Right kidney (tissue), 1 donor: Measurements from ENCODE around the gene LFNG.
"Not testable (repeated sequence)": the region's sequence is repeated elsewhere in the genome, so short reads cannot be mapped to it uniquely, and the experiment has no call there.

Experiments used
- DNase-seq: peaks from one replicate; pipeline ENCODE4 v3.0.0-alpha.2; 2016

Gene LFNG

GRCh38 chr7:2528481-2529095 lies 9.0 kb downstream of the LFNG start:
- peak; percentile 5 for DNase-seq

GRCh38 chr7:2529161-2530070 lies 9.8 kb downstream of the LFNG start:
- no peak for DNase-seq

DNA sequence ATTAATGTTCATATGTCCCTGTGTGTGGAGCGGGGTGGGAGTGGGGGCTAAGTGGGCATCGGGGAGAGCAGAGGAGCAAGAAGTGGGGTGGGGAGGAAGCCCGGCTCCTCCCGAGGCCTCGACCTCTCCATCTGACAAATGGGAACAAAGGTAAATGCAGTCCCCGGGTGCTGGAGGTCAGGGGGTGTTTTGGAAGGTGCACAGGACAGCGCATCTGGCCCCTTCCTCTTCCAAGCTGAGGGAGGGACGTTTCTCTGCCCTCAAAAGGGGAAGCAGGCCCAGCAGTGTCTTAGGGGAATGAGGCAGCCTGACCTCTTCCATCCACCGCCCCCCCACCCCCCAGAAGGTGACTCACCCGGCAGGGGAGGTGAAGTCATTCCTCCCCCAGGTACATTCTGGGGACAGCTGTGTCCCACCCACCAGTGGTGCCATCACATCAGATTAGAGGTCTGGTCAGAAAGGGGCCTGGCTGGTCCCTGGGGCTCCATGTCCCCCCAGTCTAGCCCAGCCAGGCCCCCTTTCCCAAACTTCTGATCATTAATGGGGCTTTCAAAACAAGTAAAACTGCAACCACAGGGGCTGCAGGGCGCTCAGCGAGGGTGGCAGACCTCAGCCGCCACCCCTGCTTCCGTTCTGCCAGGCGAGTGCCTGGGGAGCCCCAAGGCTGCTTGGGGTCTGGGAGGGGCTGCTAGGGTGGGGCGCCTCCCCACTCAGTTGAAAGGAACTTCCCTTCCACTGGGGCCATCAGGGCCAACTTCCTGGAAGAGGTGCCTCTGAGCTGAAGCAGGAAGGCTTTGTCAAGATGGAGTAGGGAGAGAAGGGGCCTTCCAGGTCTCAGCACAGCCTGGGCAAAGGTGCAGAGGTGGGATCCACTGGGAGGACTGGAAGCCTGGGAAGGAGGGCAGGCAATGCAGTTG lies 10.8 kb downstream of the LFNG start:
- peak; percentile 4 for DNase-seq

GRCh38 chr7:2530994-2531795 lies 11.6 kb downstream of the LFNG start:
- peak; percentile 40 for DNase-seq

GRCh38 chr7:2531796-2532110 lies 12.2 kb downstream of the LFNG start:
- peak; percentile 27 for DNase-seq

DNA sequence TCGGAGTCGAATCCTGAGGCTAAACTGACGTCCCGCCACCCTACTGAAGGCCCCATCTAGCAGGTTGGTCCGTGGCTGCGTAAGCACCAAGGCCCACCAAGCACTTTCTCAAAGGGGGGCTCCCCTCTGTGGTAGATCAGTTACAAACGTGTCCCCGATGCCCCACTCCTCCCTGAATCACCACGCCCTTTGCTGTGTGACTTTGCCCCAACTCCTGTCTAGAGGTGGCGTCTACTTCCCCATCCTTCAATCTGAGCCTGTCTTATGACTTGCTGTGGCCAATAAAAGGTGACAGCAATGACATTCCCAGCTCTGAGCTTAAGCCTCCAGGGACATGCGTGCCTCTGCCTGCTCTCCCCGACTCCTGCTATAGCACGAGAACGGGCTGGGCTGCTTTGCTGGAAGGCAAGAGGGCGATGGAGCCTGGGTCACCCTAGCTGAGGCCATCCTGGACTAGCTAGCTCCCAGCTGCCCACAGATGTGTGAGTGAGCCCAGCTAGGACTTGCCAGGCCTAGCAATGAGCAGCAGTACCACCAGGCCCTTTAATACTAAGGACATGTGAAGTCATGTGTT lies 12.7 kb downstream of the LFNG start:
- peak; percentile 12 for DNase-seq

DNA sequence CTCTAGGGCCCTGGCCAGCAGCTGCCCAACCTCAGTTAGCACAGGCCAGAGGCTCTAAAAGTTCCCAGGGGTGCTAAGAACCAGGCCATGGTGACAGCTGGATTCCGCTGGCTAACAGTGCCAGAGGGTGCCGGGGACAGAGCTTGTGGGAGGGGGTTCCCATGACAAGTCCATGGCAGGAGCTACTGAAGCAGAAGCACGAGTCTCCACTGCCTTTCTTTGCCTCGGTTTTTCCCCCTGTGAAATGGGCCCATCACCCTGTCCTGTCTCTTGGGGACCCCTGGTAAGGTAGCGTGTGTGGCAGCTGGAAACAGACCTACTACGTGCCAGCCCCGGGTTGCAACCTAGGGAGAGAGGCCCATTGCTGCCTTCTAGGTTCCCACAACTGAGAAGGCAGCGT lies 13.2 kb downstream of the LFNG start:
- DNase-seq = not testable (repeated sequence)

DNA sequence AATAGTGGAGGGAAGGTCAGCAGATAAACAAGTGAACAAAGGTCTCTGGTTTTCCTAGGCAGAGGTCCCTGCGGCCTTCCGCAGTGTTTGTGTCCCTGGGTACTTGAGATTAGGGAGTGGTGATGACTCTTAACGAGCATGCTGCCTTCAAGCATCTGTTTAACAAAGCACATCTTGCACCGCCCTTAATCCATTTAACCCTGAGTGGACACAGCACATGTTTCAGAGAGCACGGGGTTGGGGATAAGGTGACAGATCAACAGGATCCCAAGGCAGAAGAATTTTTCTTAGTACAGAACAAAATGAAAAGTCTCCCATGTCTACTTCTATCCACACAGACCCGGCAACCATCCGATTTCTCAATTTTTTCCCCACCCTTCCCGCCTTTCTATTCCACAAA lies 14.0 kb downstream of the LFNG start:
- not testable (repeated sequence) for DNase-seq

- DNase-seq = not testable (repeated sequence)
Observed at GRCh38 chr7:2534214-2534613, 14.6 kb downstream of the LFNG start.

DNA sequence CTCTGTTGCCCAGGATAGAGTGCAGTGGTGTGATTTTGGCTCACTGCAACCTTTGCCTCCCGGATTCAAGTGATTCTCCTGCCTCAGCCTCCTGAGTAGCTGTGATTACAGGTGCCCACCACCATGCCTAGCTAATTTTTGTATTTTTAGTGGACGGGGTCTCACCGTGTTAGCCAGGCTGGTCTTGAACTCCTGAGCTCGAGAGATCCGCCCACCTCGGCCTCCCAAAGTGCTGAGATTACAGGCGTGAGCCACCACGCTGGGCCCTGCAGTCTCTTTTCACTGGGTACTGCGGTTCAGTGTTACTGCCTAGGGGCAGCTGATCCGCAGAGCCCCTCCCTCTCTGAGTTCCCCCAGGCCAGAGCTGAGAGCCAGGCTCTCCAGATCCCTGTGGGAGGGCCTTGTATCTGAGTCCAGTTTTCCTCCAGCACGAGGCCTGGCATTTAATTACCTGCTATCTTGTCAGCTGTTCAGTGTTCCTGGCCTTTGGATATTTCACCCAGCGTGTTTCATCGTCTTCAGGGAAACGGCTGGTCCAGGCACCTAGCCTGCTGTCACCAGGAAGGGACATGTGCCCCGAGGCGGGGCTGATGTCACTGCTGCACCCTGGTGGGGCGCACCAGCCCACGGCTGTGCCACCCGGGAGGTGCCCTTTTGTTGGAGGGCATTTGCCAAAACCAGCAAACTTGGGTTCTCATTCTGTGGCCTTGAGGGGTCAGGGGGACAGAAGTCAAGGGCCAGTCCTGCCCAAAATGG lies 16.5 kb downstream of the LFNG start:
- not testable (repeated sequence) for DNase-seq

GRCh38 chr7:2537981-2538851 lies 18.6 kb downstream of the LFNG start:
- DNase-seq = no peak

DNA sequence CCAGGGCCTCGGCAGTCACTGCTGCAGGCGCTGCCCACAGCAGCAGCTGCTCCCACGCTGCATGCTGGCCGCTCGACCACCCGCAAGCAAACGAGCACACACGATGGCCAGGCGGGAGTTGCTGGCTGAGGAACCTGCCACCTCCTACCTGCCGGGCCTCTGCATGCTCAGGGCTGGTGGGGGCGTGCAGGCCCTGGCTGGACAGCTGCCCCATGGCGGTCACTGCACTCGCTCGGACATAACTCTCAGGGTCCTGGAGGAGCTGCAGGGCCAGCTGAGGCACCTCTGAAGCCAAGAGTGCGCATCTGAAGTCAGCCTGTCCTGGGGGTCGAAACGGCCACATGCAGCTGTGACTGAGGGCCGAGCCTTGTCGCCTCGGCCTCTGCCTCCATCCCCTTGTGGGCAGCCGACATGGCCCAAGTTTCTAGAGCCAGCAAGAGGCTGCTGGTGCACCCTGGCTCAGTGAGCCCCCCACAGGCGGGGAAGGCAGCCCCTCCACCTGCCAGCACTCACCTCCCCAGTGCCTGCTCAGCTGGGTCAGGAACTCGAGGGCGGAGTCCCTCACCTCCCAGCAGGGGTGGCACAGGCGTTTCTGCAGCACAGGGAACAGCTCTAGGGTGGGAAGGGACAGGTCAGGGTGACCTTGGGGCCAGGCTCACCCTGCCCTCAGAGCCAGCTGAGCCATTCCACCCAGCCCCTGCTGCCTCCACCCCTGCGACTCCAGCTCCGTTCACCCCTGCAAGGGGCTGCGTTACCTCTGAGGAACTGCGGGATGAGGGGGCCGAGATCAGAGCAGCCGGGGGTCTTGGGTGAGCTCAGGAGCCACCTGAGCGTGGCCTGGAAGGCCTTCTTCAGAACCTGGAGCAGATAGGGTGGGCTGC lies 19.7 kb downstream of the LFNG start:
- no peak for DNase-seq

DNA sequence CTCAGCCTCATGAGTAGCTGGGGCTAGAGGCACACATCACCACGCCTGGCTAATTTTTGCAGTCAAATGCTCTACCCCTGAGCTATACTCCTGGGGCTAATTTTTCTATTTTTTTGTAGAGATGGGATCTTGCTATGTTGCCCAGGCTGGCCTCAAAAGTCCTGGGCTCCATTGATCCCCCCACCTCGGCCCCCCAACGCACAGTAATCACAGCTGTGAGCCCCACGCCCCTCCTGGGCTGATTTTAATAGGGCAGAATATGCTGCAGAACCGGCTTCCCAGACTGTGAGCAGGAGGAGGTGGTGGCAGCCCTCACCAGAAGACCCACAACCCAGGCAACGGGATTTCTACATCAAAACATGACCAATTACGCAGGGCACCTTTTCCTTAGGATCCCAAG lies 20.6 kb downstream of the LFNG start:
- no peak for DNase-seq

GRCh38 chr7:2540641-2541051 lies 21.1 kb downstream of the LFNG start:
- DNase-seq = no peak

DNA sequence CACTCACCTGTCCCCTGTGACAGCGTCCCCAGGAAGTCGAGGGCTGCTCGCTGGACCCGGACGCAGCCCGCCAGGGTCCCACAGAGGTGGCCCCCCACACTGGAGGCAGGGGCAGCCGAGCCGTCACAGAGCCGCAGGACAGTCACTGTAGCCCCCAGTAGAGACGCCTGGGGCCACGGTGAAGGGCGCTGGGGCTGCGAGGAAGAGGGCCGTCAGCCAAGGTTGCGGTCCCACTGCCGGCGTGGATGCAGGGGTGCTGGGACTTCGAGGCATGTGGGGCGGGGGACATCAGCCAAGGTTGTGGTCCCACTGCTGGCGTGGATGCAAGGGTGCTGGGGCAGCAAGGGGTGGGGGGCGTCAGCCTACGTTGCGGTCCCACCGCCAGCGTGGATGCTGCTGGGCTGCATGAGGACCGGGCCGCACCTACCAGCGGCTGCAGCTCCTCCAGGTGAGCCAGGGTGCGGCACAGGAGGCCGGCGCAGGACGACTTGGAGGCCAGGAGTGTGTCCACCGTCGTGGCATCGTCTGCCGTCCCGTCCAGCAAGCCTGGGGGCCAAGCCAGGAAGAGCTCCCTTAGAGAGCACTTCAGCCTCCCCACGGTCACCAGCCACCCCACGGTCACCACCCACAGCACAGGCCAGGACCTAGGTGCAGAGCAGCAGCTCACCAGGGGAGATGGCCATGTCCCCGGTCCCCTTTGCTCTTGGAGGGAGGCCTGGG lies 21.9 kb downstream of the LFNG start:
- DNase-seq = no peak

DNA sequence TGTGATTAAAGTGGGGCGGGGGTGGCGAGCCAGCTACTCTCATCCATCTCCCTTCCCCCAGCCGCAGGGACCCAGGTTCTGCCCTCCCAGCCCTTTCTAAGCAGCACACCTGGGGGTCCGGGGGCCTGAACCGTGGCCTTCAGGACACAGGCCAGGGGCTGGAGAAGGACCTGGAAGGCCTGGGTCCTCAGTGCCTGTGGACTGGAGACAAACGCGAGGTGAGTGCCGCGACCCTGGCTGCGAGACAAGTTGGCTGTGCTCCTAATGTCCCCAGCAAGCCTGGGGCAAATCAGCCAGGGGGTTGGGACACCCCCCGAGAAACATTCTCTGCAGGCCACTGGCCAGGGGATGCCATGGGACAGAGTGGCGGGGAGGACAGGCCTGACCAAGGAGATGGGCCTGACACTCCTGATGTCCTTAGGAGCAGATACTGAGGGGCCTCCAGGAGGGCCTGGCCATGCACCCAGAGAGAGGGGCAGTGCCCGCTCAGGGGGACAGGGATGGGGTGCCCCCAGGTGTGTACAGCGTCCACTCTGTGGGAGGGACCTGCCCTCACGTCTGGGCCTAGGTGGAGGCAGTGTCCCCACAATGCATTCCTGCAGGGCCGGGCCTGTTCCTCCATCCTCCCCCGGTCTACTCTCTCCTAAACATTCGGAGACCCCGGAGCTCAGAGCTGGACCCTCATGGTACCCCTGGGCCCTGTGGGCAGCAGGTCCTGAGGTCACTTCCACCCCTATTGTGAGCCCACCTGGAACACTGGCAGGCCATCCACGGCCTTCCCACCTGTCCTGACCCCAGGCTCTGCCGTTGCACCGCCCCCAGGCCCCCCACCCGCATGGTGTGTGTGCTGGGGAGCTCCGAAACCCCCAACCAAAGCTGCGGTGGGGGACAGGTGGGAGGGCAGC lies 22.7 kb downstream of the LFNG start:
- no peak for DNase-seq
